GM19240 (cell line): ENCODE data around the gene KCNH2.
"Not testable (repeated sequence)": the region's sequence is repeated elsewhere in the genome, so short reads cannot be mapped to it uniquely, and the experiment has no call there.

Source experiments
- DNase-seq: peaks from one replicate; pipeline ENCODE4 v3.0.0; 2011; ENCODE audit warnings: low spot score; ENCODE audit not compliant: insufficient read length

Gene KCNH2

DNA sequence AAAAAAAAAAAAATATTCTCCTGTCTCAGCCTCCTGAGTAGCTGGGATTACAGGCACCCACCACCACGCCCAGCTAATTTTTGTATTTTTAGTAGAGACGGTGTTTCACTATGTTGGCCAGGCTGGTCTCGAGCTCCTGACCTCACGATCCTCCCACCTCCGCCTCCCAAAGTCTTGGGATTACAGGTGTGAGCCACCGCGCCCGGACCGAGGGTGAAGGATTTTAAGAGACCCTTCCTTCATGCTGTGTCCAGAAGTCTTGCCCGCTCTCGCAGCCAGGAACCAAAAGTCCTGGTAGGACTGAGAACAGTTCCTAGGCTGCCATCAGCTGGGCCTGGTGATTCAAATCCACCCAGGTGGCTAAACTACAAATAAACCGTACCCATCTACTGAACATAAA is 33.5 kb upstream of the KCNH2 start:
- not testable (repeated sequence) for DNase-seq

DNA sequence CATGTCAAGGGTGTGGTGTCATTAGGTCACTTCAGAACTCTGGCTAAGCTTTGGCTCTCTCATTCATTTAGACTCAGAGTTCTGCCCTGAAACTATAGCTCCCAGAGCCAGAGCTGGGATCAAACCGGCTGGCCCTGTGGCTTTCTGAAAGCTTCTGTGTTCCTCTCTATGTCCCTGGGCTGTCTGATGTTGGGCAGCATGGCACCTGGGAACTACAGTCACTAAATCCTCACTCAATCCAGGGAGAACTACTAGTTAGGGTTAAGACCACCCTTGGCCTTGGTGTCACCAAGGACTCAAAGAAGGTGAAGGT is 32.9 kb upstream of the KCNH2 start:
- DNase-seq, result no peak

DNA sequence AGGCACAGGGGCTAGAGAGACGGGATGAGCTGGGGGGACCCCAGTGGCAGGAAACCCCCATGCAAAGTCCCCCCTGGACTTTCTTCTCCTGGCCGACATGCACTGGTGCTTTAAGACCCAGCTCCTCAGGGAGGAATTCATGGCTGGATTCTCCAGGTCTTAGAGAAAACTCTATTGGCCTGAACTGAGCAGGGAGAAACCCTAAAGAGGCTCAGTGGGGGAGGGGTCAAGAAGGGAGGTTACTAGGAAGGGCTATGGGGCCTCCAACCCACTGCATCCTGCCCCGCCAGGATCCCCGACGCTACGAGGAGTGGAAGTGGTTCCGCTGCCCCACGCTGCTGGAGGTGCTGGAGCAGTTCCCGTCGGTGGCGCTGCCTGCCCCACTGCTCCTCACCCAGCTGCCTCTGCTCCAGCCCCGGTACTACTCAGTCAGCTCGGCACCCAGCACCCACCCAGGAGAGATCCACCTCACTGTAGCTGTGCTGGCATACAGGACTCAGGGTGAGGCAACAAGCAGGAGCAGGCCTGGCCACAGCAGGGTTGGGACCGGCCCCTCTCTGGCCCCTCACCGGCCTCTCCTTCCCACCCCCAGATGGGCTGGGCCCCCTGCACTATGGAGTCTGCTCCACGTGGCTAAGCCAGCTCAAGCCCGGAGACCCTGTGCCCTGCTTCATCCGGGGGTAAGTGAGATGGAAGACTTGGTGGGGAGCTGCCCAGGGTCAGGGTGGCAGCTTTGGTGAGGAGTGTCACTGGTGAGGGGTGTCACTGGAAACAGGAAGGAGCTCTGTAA is 32.4 kb upstream of the KCNH2 start:
- no peak for DNase-seq

DNA sequence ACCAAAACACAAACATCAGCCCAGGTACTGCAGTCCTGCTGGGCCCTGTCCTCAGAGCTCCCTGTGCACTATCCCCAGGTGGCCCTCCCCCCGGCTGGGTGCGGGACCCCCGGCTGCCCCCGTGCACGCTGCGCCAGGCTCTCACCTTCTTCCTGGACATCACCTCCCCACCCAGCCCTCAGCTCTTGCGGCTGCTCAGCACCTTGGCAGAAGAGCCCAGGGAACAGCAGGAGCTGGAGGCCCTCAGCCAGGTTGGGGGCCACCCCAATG is 31.9 kb upstream of the KCNH2 start:
- DNase-seq, result no peak

DNA sequence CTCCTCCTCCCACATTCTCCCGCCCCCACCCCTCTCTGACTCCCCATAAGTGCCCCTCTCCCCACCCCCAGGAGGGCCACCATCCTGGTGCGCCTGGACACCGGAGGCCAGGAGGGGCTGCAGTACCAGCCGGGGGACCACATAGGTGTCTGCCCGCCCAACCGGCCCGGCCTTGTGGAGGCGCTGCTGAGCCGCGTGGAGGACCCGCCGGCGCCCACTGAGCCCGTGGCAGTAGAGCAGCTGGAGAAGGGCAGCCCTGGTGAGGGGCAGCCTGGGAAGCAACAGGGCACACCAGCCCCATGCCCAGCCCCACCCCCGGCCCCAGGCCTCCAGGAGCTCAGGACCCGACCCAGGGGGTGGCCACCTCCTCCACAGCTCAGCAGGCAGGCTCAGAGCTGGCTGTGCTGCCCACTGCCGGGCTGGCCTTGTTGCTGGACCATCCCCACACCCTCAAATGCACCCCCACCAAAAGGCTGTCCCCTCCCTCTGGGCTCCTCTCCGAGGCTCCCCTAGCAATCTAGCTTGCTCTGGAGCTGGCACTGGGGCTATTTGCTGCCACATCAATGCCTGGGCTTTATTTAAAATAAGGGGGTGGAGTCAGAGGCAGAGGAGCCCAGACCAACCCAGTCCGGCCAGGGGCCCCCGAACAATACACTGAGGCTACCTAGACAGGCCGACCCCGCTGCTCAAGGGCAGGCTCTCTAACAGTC is 31.4 kb upstream of the KCNH2 start:
- no peak for DNase-seq

DNA sequence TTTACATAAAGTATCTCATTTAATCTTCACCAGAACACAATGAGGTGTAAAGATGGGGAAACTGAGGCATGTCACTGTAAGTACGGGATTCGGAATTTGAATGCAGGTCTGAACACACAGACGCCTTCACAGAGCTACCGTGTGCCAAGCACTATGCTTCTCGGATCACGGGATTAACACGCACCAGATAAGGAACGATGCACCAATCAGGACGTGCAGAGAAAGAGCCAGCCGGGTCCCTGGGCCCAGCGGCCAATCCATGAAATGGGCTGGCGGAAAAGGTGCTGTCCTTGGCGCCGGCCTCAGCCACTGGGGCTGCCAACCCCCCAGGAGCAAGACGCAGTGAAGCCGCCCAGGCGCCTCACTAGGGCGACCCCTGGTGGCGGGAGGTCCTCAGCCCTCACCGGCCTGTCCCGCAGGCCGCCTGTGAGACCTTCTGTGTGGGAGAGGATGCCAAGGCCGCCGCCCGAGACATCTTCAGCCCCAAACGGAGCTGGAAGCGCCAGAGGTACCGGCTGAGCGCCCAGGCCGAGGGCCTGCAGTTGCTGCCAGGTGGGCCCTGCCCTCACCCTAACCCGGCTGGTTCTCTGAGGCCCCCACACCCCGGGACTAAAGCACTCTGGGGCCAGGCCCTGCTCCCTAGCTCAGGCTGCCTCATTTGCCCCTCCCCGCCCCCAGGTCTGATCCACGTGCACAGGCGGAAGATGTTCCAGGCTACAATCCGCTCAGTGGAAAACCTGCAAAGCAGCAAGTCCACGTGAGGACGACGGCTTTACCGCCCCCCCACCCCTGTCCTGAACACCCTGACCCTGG is 30.6 kb upstream of the KCNH2 start:
- peak; percentile 69 for DNase-seq

DNA sequence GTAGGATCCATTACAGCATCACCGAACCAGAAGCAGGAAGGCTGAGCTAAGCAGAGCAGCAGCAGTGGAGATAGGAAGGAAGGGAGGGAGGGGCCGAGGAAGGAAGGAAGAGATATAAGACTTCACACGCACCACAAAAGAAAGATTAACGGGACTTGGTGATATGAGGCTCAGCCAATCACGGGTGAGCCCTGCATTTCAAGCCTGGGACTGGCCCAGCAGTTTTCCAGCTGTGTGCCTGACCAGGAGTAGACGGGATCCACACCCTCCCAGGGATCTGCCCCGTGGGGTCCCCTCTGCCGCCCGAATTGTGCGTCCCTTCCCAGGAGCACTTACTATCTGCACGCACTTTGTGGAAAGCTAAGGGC is 30.0 kb upstream of the KCNH2 start:
- DNase-seq, result no peak

DNA sequence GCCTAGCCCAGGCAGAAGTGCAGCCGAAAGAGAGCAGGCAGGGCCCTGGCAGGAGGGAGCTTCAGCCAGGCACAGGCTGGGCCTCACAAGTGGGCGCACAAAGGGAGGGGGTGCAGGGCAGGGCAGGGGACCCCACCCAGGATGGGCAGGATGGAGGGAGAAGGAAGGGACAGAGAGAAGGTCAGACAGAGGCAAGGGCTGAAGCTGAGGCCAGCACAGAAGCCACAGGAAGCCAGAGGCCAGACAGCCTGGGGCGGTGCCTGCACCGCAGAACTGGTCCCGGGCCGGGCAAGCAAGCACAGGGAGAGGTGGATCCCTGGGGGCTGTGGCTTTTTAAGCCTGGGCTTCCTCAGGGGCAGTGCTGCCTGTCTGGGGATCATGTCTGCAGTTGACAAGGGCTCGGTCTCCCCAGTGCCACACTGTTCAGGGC is 29.4 kb upstream of the KCNH2 start:
- no peak for DNase-seq

DNA sequence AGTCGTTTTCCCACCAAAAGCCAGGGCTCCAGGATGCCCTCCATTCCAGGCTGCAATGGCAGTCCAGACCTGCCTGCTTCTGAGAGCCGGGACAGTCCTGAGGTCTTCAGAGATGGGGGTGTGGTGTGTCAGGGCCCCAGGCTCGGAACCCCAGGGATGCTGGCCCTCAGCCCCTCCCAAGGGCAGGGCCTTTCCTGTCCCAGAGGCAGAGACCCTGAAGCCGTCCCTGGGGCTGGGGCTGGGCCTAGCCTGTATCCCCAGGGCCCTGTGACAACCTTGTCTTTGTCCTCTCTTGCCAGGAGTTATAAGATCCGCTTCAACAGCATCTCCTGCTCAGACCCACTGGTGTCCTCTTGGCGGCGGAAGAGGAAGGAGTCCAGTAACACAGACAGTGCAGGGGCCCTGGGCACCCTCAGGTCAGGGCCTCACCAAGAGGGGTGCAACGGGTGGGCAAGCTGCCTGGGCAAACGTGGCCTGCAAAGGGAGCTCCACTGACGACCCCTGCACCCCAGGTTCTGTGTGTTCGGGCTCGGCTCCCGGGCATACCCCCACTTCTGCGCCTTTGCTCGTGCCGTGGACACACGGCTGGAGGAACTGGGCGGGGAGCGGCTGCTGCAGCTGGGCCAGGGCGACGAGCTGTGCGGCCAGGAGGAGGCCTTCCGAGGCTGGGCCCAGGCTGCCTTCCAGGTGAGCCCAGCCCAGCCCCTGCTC is 28.6 kb upstream of the KCNH2 start:
- no peak for DNase-seq

DNA sequence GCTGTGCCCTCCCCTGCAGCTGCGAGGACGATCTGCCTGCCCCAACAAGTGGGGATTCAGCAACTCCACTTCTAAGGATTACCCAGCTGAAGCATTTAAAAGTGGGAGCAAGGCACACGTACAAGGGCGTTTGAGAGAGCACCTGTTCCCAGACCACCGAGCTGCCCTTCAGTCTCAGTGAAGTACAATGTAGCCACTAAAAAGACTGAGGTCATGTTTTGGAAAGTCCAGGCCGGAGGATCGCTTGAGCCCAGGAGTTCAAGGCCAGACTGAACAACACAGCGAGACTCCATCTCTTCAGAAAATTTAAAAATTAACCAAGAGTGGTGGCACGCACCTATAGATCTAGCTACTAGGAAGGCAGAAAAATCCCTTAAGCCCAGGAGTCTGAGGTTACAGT is 27.4 kb upstream of the KCNH2 start:
- no peak for DNase-seq

DNA sequence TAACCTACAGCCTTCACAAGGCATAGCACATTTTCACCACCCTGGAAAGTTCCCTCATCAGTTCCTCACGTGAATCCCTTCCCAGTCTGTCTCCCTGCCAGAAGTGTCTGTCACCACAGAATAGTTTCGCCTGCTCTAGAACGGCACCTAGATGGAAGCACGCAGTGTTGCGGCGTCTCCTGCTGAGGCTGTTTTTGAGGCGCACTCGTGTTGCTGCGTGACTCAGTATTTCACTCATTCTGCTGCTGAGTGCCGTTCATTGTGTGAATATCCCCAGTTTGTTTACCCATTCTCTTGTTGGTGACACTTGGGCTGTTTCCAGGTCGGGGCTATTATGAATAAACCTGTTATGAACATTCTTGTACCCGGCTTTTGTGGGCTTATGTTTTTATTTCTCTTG is 25.5 kb upstream of the KCNH2 start:
- no peak for DNase-seq

DNA sequence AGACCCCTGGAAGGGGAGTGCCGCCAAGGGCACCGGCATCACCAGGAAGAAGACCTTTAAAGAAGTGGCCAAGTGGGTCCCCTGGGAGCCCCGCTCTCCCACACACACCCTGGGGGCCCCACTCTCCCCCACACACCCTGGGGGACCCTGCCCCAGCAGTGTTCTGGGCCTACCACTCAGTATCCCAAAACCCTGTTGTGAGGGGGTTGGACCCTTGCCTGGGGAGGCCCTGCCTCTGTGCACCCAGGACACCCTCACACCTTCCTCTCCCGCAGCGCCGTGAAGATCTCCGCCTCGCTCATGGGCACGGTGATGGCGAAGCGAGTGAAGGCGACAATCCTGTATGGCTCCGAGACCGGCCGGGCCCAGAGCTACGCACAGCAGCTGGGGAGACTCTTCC is 23.4 kb upstream of the KCNH2 start:
- no peak for DNase-seq

DNA sequence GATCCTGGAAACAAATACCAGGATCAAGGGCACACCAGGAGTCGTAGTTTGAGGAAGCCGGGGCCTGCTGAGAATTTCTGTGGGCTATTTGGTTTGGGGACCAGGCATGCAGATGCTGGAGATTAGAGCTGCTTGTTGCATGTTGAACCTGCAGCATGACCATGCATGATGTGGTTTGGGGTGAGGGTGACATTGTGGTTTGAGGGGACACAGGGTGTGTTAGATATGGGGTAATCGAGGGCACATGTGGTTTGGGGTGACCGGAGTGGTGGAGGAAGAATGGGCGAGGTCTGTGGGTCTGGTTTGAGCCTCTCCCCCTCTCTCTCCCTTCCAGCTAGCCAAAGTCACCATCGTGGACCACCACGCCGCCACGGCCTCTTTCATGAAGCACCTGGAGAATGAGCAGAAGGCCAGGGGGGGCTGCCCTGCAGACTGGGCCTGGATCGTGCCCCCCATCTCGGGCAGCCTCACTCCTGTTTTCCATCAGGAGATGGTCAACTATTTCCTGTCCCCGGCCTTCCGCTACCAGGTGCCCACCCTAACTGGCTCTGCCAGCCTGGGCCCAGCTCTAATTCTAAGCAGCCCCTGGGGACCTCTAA is 22.9 kb upstream of the KCNH2 start:
- no peak for DNase-seq

DNA sequence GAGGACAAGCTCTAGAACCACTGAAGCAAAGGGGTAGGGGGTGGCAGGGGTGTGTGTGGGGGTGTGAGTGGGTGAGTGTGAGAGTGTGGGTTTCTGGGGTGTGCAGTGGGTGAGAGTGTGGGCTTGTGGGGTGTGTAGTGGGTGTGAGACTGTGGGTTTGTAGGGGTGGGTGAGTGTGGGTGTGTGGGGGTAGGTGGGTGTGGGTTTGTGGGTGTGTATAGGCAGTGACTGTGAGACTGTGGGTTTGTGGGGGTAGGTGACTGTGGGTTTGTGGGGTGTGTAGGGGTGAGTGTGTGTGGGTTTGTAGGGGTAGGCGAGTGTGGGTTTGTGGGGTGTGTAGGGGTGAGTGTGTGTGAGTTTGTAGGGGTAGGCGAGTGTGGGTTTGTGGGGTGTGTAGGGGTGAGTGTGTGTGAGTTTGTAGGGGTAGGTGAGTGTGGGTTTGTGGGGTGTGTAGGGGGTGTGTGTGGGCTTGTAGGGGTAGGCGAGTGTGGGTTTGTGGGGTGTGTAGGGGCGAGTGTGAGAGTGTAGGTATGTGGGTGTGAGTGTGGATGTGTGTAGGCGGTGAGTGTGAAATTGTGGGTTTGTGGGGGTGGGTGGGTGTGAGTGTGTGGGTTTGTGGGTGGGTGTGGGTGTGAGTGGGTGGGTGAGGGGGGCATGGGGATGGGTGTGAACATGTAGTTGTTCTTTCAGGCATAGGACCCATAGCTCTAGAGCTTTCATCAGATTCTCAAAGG is 21.5 kb upstream of the KCNH2 start:
- DNase-seq, result no peak

DNA sequence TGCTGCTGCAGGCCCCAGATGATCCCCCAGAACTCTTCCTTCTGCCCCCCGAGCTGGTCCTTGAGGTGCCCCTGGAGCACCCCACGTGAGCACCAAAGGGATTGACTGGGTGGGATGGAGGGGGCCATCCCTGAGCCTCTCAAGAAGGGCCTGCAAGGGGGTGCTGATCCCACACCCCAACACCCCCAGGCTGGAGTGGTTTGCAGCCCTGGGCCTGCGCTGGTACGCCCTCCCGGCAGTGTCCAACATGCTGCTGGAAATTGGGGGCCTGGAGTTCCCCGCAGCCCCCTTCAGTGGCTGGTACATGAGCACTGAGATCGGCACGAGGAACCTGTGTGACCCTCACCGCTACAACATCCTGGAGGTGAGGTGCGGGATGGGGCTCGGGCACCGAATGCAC is 20.9 kb upstream of the KCNH2 start:
- DNase-seq, result no peak

DNA sequence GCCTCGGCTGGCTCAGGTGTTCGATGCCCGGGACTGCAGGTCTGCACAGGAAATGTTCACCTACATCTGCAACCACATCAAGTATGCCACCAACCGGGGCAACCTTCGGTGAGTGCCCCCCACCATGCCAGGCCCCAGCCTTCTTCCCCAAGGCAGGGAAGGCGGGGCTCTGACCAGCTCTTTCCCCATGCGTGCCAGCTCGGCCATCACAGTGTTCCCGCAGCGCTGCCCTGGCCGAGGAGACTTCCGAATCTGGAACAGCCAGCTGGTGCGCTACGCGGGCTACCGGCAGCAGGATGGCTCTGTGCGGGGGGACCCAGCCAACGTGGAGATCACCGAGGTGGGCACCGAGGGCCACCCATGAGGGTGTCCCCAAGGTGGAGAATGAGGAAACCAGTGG is 20.2 kb upstream of the KCNH2 start:
- no peak for DNase-seq

DNA sequence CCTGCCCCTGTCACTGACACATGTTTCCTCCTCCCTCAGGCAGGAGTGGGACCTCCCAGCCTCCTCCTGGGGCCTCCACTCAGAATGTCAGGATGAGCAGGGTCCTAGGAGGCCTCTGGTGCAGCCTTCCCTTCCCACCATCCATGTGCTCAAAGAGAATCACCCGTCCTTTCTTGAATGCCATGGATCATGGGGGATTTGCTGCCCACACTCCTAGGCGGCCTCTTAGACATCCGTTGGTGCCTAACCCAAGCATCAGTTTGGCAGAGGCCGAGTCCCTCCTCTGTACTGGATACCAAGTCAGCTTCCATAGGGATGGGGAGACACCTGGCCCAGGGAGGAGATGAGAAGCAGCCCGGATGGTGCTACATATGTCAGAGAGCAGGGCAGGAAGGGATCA is 19.7 kb upstream of the KCNH2 start:
- DNase-seq, result no peak

DNA sequence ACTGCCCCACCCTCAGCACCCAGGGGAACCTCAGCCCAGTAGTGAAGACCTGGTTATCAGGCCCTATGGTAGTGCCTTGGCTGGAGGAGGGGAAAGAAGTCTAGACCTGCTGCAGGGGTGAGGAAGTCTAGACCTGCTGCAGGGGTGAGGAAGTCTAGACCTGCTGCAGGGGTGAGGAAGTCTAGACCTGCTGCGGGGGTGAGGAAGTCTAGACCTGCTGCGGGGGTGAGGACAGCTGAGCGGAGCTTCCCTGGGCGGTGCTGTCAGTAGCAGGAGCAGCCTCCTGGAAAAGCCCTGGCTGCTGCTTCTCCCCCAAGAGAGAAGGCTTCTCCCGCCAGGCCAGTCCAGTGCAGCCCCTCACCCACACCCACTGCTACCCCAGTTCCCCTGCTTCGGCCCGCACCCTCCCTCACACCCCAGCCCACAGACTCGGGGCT is 19.0 kb upstream of the KCNH2 start:
- DNase-seq, result no peak

DNA sequence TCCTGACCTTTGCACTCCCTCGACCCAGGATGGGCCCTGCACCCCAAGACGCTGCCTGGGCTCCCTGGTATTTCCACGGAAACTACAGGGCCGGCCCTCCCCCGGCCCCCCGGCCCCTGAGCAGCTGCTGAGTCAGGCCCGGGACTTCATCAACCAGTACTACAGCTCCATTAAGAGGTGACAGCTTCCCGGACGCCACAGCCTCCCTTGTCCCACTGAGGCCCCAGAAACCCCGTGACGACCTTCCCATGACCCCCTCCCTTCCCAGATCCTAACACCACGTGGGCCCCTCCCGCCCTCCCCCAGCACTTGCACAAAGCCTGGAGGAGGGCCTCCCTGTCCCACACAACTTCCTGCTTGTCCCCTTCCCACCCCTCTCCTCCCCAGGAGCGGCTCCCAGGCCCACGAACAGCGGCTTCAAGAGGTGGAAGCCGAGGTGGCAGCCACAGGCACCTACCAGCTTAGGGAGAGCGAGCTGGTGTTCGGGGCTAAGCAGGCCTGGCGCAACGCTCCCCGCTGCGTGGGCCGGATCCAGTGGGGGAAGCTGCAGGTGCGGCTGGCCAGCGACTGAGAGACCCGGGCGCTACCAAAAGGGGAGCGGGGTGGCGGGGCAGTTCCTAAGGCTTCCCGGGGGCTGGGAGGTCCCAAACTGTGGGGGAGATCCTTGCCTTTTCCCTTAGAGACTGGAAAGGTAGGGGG is 18.4 kb upstream of the KCNH2 start:
- no peak for DNase-seq

DNA sequence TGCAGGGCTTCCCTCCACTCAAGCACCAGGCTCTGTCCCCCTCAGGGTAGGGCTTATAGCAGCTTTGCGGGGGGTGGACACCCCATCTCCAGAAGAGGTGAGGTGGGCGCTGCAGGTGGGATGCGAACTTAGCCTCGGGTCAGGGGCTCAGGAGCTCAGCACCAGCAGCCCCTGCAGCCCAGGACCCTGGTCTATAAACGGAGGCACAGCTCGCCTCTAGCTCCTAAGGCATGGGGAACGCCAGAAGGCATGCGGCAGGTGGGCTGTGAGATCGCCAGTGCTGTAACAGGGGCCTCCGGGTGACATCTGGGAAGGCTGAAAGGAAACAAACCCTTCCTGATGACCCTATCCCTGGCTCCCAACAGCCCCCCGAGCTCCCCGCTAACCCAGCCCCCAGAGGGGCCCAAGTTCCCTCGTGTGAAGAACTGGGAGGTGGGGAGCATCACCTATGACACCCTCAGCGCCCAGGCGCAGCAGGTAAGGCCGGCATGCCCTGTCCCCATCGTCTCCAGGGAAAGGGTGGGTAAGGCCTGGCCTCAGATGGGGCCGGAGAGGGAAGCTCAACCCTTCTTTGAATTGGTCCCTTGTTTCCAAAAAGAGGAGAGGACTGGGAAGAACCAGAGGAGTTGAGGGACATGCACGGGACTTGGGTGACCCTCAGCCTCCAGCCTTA is 16.9 kb upstream of the KCNH2 start:
- DNase-seq, result no peak
